OCI-LY7 (cell line): ENCODE measurements around the gene CDADC1. TPM values are rescaled to one million over a fixed set of nuclear protein-coding genes. Genes with fewer than 3 reads are reported as not detected.

Experiments used
- BruUV-seq: library from RNA; stranded (reverse); fragments of 400-500 nt; replicated peaks from 2 replicates; lab custom pipeline; 2021; lab: Mats Ljungman, UMichigan
- CTCF ChIA-PET: fragments of 300-600 bp; sonication (Branson Sonifier 250); formaldehyde crosslinking; loops from one replicate; lab custom pipeline; 2022; ENCODE audit warnings: antibody characterized with exemption; ENCODE audit not compliant: unreplicated experiment; lab: Charles Lee
- POLR2A ChIA-PET: fragments of 300-600 bp; sonication (Branson Sonifier 250); formaldehyde crosslinking; loops from one replicate; lab custom pipeline; 2022; ENCODE audit warnings: antibody characterized with exemption; lab: Charles Lee
- DNase-seq: peaks from one replicate; pipeline ENCODE4 v3.0.0-alpha.2; 2015; ENCODE audit warnings: low spot score
- H2AFZ ChIP-seq: fragments of 200-600 bp; sonication (generic), shearing (Covaris generic); 2 replicates; pipeline ENCODE4 v1.6.1; 2014; ENCODE audit warnings: mild to moderate bottlenecking, antibody characterized with exemption, low read length, moderate library complexity
- H3K27ac ChIP-seq: fragments of 200-600 bp; sonication (generic); 2 replicates; pipeline ENCODE4 v1.5.1; 2014; ENCODE audit warnings: mixed run types, low read depth, mild to moderate bottlenecking, moderate library complexity, low read length, inconsistent platforms; ENCODE audit not compliant: poor library complexity, severe bottlenecking
- H3K36me3 ChIP-seq: fragments of 200-600 bp; sonication (generic); 2 replicates; pipeline ENCODE4 v1.6.1; 2014; ENCODE audit warnings: mild to moderate bottlenecking, antibody characterized with exemption, low read length, moderate library complexity, mixed read lengths; ENCODE audit not compliant: insufficient read depth
- H3K4me1 ChIP-seq: fragments of 200-600 bp; sonication (generic); 2 replicates; pipeline ENCODE4 v1.5.1; 2014; ENCODE audit warnings: mild to moderate bottlenecking, low read length; ENCODE audit not compliant: insufficient read depth, poor library complexity, severe bottlenecking
- H3K4me2 ChIP-seq: fragments of 200-600 bp; sonication (generic); 2 replicates; pipeline ENCODE4 v1.6.1; 2014; ENCODE audit warnings: mild to moderate bottlenecking, low read length
- H3K4me3 ChIP-seq: fragments of 200-600 bp; sonication (generic); 2 replicates; pipeline ENCODE4 v1.5.1; 2014; ENCODE audit warnings: mild to moderate bottlenecking, low read depth, low read length; ENCODE audit not compliant: poor library complexity, severe bottlenecking
- H3K79me2 ChIP-seq: fragments of 200-600 bp; sonication (generic); 2 replicates; pipeline ENCODE4 v1.6.1; 2016; ENCODE audit warnings: low read depth, mild to moderate bottlenecking, low read length, moderate library complexity, mixed read lengths; ENCODE audit not compliant: insufficient read depth
- H3K9me2 ChIP-seq: fragments of 200-600 bp; sonication (generic); 2 replicates; pipeline ENCODE4 v1.6.1; 2016; ENCODE audit warnings: mild to moderate bottlenecking, low read length, mixed read lengths; ENCODE audit not compliant: insufficient read depth
- H3K9me3 ChIP-seq: fragments of 200-600 bp; sonication (generic); 2 replicates; pipeline ENCODE4 v1.6.1; 2014; ENCODE audit warnings: mild to moderate bottlenecking, mixed run types, low read length, mixed read lengths
- H4K20me1 ChIP-seq: fragments of 200-600 bp; sonication (generic); 2 replicates; pipeline ENCODE4 v1.6.1; 2014; ENCODE audit warnings: mild to moderate bottlenecking, antibody characterized with exemption, low read length, moderate library complexity, mixed read lengths; ENCODE audit not compliant: insufficient read depth
- EZH2phosphoT487 ChIP-seq: fragments of 200-600 bp; sonication (generic); IDR thresholded peaks from 2 replicates; pipeline ENCODE4 v1.6.1; 2018; ENCODE audit warnings: low read depth, borderline replicate concordance, mild to moderate bottlenecking, mixed run types, antibody characterized with exemption, low read length, moderate library complexity, mixed read lengths
- intact Hi-C: fragments of 100-400 bp; cut with micrococcal nuclease; formaldehyde crosslinking; loops from one replicate; pipeline ENCODE4 v1.10.0; 2022; ENCODE audit not compliant: unreplicated experiment
- total RNA-seq, 2 experiments: library from RNA; depleted of rRNA in 1 of 2; stranded (reverse); fragments of >200 nt in 1 of 2; shearing (Covaris generic) in 1 of 2; gene quantifications; 2 replicates each; pipeline ENCODE4 v1.2.3, GENCODE V29; 2014 to 2022
- TF ChIP-seq, protein P1 (sequence below): fragments of 200-600 bp; sonication (generic); conservative IDR thresholded peaks from 2 replicates; pipeline ENCODE4 v1.5.1; 2014; ENCODE audit warnings: mild to moderate bottlenecking, antibody characterized with exemption, low read length, moderate library complexity, mixed read lengths

Gene CDADC1
- total RNA-seq, 2 experiments from 2014 or later: 9.1 to 12.5 TPM

DNA sequence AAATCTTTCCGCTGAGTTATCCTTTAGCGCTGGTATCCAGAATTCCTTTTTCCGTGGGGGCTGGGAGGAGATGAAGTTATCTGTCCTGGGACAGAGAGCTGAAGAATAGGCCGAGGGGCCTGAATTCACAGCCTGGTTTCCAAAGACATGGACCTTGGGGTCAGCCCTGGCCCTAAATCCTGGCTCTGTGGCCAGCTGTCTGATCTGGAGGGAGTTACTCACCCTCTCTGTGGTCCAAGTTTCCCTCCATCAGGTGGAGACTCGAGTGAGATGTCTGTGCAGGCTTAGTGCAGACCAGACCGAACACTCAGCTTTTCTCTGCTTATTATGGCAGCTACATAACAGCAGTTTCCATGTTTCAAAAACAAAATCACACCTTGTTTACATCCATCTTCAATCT, 59.6 kb downstream of the CDADC1 start:
- ChIA-PET CTCF (no interaction called here), POLR2A (interaction anchor here (0.5 to 1.0 kb wide), 4 partner anchors 25 to 296 kb away, joined by 3 to 4 read pairs (median 3); no protein-coding TSS in a partner anchor)
- H3K79me2 ChIP-seq: no peaks in the 10 kb centered on the region
- H3K27ac ChIP-seq: no peak overlapping the region
- H4K20me1 ChIP-seq: no peaks in the 10 kb centered on the region
- H3K9me2 ChIP-seq: no peaks in the 10 kb centered on the region
- no peaks in the 10 kb centered on the region for H3K9me3 ChIP-seq
- TF ChIP-seq, protein P1, sequence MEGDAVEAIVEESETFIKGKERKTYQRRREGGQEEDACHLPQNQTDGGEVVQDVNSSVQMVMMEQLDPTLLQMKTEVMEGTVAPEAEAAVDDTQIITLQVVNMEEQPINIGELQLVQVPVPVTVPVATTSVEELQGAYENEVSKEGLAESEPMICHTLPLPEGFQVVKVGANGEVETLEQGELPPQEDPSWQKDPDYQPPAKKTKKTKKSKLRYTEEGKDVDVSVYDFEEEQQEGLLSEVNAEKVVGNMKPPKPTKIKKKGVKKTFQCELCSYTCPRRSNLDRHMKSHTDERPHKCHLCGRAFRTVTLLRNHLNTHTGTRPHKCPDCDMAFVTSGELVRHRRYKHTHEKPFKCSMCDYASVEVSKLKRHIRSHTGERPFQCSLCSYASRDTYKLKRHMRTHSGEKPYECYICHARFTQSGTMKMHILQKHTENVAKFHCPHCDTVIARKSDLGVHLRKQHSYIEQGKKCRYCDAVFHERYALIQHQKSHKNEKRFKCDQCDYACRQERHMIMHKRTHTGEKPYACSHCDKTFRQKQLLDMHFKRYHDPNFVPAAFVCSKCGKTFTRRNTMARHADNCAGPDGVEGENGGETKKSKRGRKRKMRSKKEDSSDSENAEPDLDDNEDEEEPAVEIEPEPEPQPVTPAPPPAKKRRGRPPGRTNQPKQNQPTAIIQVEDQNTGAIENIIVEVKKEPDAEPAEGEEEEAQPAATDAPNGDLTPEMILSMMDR: no peak
- TF ChIP-seq EZH2phosphoT487: no peak
- H3K4me1 ChIP-seq: peaks cover 34% of the 10 kb centered on the region
- no peak overlapping the region for H3K4me2 ChIP-seq
- BruUV-seq: no TSS peak
- DNase-seq: no peak
- intact Hi-C loops: no loop called here
- H2AFZ ChIP-seq: no peak overlapping the region
- H3K4me3 ChIP-seq: no peak overlapping the region
- peaks cover 31% of the 10 kb centered on the region for H3K36me3 ChIP-seq

DNA sequence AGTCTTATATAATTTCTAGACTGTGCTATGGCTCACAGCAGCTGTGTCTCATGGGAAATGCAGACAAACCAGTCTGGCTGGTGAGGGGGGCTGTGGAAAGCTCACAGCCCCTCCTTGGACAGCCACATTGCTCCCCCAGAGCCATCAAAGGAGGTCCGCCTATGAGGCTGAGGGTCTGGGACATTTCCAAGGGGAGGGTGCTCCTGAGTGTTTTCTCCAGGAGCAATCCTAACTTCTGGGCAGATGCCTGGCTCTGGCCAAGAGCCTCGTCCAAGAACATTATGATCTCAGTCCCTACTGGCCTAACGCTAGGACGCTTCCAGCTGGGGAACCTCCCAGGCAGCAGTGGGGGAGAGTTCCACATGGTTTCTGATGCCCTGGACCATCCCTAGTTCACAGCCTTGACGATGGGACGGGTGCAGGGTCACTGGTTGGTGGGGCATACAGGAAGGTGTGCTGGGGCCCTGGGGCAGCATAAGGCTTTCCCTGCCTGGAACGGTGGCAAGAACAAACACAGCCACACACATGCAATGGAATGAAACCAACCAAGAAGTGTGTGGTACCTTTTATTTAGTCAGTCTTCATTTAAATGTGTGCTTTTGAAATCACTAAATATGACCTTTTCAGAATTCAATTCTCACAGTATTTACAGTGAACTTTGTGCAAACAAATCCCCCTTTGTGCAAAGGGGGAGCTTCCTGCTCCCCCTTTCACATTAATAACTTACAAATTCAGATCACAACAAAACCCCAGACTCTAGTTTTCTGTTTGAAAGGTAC, 60.6 kb downstream of the CDADC1 start:
- Histone ChIP-seq H3K27ac (no peak overlapping the region), H3K9me2 (no peaks in the 10 kb centered on the region), H3K79me2 (no peaks in the 10 kb centered on the region), H3K9me3 (no peaks in the 10 kb centered on the region), H4K20me1 (no peaks in the 10 kb centered on the region), H3K4me3 (no peak overlapping the region), H3K4me2 (no peak overlapping the region), H3K36me3 (peaks cover 36% of the 10 kb centered on the region), H2AFZ (no peak overlapping the region), H3K4me1 (peaks cover 25% of the 10 kb centered on the region)
- CTCF ChIA-PET: no interaction called here
- no peak for DNase-seq
- no peak for TF ChIP-seq EZH2phosphoT487
- POLR2A ChIA-PET: interaction anchor here (0.6 to 0.7 kb wide), 2 partner anchors 15 to 283 kb away, joined by 3 to 4 read pairs; no protein-coding TSS in a partner anchor
- intact Hi-C loops: no loop called here
- BruUV-seq: no TSS peak

DNA sequence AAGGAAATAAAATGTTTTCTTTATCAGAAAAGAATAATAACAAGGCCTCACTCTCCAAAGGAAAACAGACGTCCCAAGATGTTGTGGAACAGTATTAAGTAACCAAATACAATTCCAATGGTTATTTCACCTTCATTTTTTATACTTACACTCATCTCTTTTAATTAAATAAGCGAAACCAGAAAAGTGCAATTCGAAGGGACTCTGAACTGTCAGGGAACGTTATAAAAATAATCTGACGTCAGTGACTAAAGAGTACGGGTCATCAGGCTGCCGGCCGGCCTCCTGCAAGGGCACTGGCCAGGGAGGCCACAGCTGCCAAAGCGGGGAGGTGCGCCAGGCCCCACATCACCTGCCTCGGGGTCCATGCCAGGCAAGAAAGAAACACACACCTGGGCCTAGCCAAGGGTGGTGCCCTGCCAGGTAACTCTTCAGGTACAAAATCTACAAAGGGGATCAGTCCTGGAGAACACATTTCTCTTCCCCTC, 61.2 kb downstream of the CDADC1 start:
- Histone ChIP-seq H3K4me1 (peaks cover 20% of the 10 kb centered on the region), H4K20me1 (no peaks in the 10 kb centered on the region), H3K4me2 (no peak overlapping the region), H3K9me2 (no peaks in the 10 kb centered on the region), H2AFZ (no peak overlapping the region), H3K27ac (no peak overlapping the region), H3K36me3 (peaks cover 39% of the 10 kb centered on the region), H3K9me3 (no peaks in the 10 kb centered on the region), H3K79me2 (no peaks in the 10 kb centered on the region), H3K4me3 (no peak overlapping the region)
- DNase-seq: no peak
- no TSS peak for BruUV-seq
- intact Hi-C loops: no loop called here
- ChIA-PET CTCF (no interaction called here), POLR2A (interaction anchor here (0.5 to 0.7 kb wide), 3 partner anchors 14 to 282 kb away, joined by 3 to 4 read pairs (median 3); no protein-coding TSS in a partner anchor)
- no peak for TF ChIP-seq EZH2phosphoT487
